Measurements from ENCODE around the gene TMEM134. TPM values are rescaled to one million over a fixed set of nuclear protein-coding genes. Genes with fewer than 3 reads are reported as not detected.
"Not testable (repeated sequence)": the region's sequence is repeated elsewhere in the genome, so short reads cannot be mapped to it uniquely, and the experiment has no call there.

Gene TMEM134
- total RNA-seq, 1 experiment from 2014 or later, result 52.2 TPM

DNA sequence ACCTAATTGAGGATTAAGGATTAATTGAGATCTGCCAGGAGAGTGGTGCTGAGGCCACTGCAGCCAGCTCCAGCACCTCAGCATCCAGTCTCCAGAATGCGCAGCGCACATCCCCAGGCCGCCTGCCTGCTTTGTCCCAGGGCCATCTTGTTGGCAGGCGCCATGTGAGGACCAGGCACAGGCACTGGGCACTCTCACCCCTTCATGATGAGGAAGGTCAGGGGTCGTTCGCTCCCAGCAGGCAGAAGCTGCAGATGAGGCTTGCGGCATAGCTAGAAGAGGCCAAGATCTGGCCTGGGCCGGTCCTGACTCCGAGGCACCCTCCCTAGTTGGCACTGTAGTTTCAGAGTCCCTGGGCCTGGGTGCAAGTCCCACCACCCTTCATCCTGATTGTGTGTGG, 47.8 kb upstream of the TMEM134 start:
- Mint-ChIP-seq H3K9me3 (ENCODE audit: unreplicated experiment) (no peaks in the 10 kb centered on the region), H3K27me3 (ENCODE audit: insufficient read depth, unreplicated experiment) (no peaks in the 10 kb centered on the region), H3K4me1 (ENCODE audit: low read depth, unreplicated experiment) (peaks cover 9% of the 10 kb centered on the region), H3K36me3 (ENCODE audit: insufficient read depth, unreplicated experiment) (no peaks in the 10 kb centered on the region), H3K27ac (ENCODE audit: unreplicated experiment) (no peak overlapping the region), H3K4me3 (ENCODE audit: unreplicated experiment) (no peak overlapping the region)
- BruUV-seq (replicated peaks), result no TSS peak
- Histone ChIP-seq H3K4me1 (peaks cover 6% of the 10 kb centered on the region), H3K4me3 (ENCODE audit: low read depth, low read length) (no peak overlapping the region), H3K27me3 (replicated peaks; ENCODE audit: control insufficient read depth, insufficient read depth, low read length) (no peaks in the 10 kb centered on the region), H3K36me3 (ENCODE audit: control insufficient read depth, insufficient read depth, low read length) (no peaks in the 10 kb centered on the region), H3K9me3 (no peaks in the 10 kb centered on the region)
- CTCF ChIA-PET, result no interaction called here
- POLR2A ChIA-PET, result no interaction called here
- intact Hi-C loops (cut with micrococcal nuclease; ENCODE audit: unreplicated experiment), result no loop called here
- TF ChIP-seq, protein P1, sequence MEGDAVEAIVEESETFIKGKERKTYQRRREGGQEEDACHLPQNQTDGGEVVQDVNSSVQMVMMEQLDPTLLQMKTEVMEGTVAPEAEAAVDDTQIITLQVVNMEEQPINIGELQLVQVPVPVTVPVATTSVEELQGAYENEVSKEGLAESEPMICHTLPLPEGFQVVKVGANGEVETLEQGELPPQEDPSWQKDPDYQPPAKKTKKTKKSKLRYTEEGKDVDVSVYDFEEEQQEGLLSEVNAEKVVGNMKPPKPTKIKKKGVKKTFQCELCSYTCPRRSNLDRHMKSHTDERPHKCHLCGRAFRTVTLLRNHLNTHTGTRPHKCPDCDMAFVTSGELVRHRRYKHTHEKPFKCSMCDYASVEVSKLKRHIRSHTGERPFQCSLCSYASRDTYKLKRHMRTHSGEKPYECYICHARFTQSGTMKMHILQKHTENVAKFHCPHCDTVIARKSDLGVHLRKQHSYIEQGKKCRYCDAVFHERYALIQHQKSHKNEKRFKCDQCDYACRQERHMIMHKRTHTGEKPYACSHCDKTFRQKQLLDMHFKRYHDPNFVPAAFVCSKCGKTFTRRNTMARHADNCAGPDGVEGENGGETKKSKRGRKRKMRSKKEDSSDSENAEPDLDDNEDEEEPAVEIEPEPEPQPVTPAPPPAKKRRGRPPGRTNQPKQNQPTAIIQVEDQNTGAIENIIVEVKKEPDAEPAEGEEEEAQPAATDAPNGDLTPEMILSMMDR (IDR thresholded peaks at IDR 0.05; ENCODE audit: insufficient read depth in 1 of 2, low read depth in 1 of 2, low read length in 1 of 2, severe bottlenecking in 1 of 2, unreplicated experiment in 1 of 2), result no peak
- no peak for DNase-seq

DNA sequence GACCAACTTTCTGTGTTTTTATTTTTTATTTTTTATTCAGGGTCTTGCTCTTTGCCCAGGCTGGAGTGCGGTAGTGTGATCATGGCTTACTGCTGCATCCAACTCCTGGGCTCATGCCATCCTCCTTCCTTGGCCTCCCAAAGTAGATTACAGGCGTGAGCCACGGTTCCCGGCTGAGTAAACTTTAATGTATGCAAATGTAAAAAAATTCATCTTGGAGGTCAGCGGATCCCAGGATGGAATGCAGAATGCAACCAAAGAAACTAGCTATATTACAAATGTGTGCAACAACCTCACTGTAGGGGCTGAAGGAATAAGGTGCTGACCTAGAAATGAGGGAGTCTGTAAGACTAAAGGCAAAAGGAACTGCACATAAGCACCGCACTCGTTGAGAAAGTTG, 45.1 kb upstream of the TMEM134 start:
- Histone ChIP-seq H3K4me3 (ENCODE audit: low read depth, low read length) (no peak overlapping the region), H3K36me3 (ENCODE audit: control insufficient read depth, insufficient read depth, low read length) (no peaks in the 10 kb centered on the region), H3K4me1 (peaks cover 33% of the 10 kb centered on the region), H3K9me3 (no peaks in the 10 kb centered on the region), H3K27me3 (replicated peaks; ENCODE audit: control insufficient read depth, insufficient read depth, low read length) (no peaks in the 10 kb centered on the region)
- TF ChIP-seq, protein P1 (IDR thresholded peaks at IDR 0.05; ENCODE audit: insufficient read depth in 1 of 2, low read depth in 1 of 2, low read length in 1 of 2, severe bottlenecking in 1 of 2, unreplicated experiment in 1 of 2), result no peak
- H3K9me3 Mint-ChIP-seq (ENCODE audit: unreplicated experiment), result no peaks in the 10 kb centered on the region
- intact Hi-C loops (cut with micrococcal nuclease; ENCODE audit: unreplicated experiment), result no loop called here
- no peak for DNase-seq
- peaks cover 19% of the 10 kb centered on the region for H3K36me3 Mint-ChIP-seq (ENCODE audit: insufficient read depth, unreplicated experiment)
- H3K4me3 Mint-ChIP-seq (ENCODE audit: unreplicated experiment), result no peak overlapping the region
- peaks cover 34% of the 10 kb centered on the region for H3K4me1 Mint-ChIP-seq (ENCODE audit: low read depth, unreplicated experiment)
- peak overlapping the region; percentile 25 for H3K27ac Mint-ChIP-seq (ENCODE audit: unreplicated experiment)
- ChIA-PET CTCF (no interaction called here), POLR2A (no interaction called here)
- no peaks in the 10 kb centered on the region for H3K27me3 Mint-ChIP-seq (ENCODE audit: insufficient read depth, unreplicated experiment)
- no TSS peak for BruUV-seq (replicated peaks)

DNA sequence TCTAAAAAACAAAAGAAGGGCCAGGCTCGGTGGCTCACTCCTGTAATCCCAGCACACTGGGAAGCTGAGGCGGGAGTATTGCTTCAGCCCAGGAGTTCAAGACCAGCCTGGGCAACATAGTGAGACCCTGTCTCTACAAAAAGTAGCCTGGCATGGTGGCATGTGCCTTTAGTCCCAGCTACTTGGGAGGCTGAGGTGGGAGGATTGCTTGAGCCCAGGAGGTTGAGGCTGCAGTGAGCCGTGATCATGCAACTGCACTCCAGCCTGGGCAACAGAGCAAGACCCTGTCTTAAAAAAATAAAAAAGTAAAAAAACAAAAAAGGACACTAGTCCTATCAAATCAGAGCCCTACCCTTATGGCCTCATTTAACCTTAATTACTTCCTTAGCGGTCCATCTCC, 42.5 kb upstream of the TMEM134 start:
- CTCF ChIA-PET, result interaction anchor here (1.0 kb wide), 1 partner anchor 34 kb away, joined by 3 read pairs; no protein-coding TSS in a partner anchor
- H3K27me3 Mint-ChIP-seq (ENCODE audit: insufficient read depth, unreplicated experiment); intact Hi-C loops (cut with micrococcal nuclease; ENCODE audit: unreplicated experiment); H3K4me3 Mint-ChIP-seq (ENCODE audit: unreplicated experiment); H3K27me3 ChIP-seq (replicated peaks; ENCODE audit: control insufficient read depth, insufficient read depth, low read length); DNase-seq; POLR2A ChIA-PET; H3K9me3 Mint-ChIP-seq (ENCODE audit: unreplicated experiment); H3K36me3 ChIP-seq (ENCODE audit: control insufficient read depth, insufficient read depth, low read length); H3K4me3 ChIP-seq (ENCODE audit: low read depth, low read length); H3K9me3 ChIP-seq; BruUV-seq (replicated peaks): not testable (repeated sequence)
- Mint-ChIP-seq H3K27ac (ENCODE audit: unreplicated experiment) (peak overlapping the region; percentile 100), H3K36me3 (ENCODE audit: insufficient read depth, unreplicated experiment) (peaks cover 44% of the 10 kb centered on the region), H3K4me1 (ENCODE audit: low read depth, unreplicated experiment) (peaks cover 46% of the 10 kb centered on the region)
- peaks cover 46% of the 10 kb centered on the region for H3K4me1 ChIP-seq

DNA sequence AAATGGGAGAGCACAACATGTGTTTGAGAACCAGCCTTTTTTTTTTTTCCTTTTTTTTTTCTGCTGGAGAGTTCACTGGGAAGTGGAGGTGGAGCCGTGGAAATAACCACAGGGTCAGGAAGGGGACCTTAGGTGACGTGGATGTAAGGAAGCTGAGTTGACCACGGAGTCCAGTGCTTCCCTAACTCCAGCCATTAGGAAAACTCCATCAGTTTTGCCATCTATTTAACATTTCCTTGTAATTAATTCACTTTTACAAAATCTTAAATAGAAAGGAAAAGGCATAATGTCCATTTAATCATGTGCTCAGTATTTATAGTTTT, 40.9 kb upstream of the TMEM134 start:
- no peaks in the 10 kb centered on the region for H3K9me3 Mint-ChIP-seq (ENCODE audit: unreplicated experiment)
- BruUV-seq (replicated peaks), result no TSS peak
- H3K27ac Mint-ChIP-seq (ENCODE audit: unreplicated experiment), result peak overlapping the region; percentile 100
- DNase-seq, result no peak
- TF ChIP-seq, protein P1 (IDR thresholded peaks at IDR 0.05; ENCODE audit: insufficient read depth in 1 of 2, low read depth in 1 of 2, low read length in 1 of 2, severe bottlenecking in 1 of 2, unreplicated experiment in 1 of 2), result no peak
- H3K4me3 Mint-ChIP-seq (ENCODE audit: unreplicated experiment), result peak overlapping the region; percentile 99
- H3K4me1 Mint-ChIP-seq (ENCODE audit: low read depth, unreplicated experiment), result peaks cover 59% of the 10 kb centered on the region
- H3K36me3 Mint-ChIP-seq (ENCODE audit: insufficient read depth, unreplicated experiment), result peaks cover 52% of the 10 kb centered on the region
- H3K4me1 ChIP-seq, result peaks cover 60% of the 10 kb centered on the region
- H3K9me3 ChIP-seq, result no peaks in the 10 kb centered on the region
- POLR2A ChIA-PET, result no interaction called here
- H3K27me3 ChIP-seq (replicated peaks; ENCODE audit: control insufficient read depth, insufficient read depth, low read length), result no peaks in the 10 kb centered on the region
- H3K36me3 ChIP-seq (ENCODE audit: control insufficient read depth, insufficient read depth, low read length), result no peaks in the 10 kb centered on the region
- H3K27me3 Mint-ChIP-seq (ENCODE audit: insufficient read depth, unreplicated experiment), result no peaks in the 10 kb centered on the region
- CTCF ChIA-PET, result no interaction called here
- H3K4me3 ChIP-seq (ENCODE audit: low read depth, low read length), result no peak overlapping the region
- intact Hi-C loops (cut with micrococcal nuclease; ENCODE audit: unreplicated experiment), result loop anchor here (1.0 kb wide), 1 partner anchor 53 kb away; no protein-coding TSS in a partner anchor

Data from Caco-2 (cell line).